ENCODE data around the gene OR12D3. TPM values are rescaled to one million over a fixed set of nuclear protein-coding genes. Genes with fewer than 3 reads are reported as not detected.

OR12D3 gene
- total and polyA plus RNA-seq, 2 donors (not counting 1 experiment from before 2014, with no cell fraction given): not detected

- H3K9ac ChIP-seq (ENCODE audit: low read length): no peak overlapping the region
- Mint-ChIP-seq H3K9me3 (ENCODE audit: insufficient read depth) (no peaks in the 10 kb centered on the region), H3K27ac (no peak overlapping the region), H3K27me3 (peaks cover 28% of the 10 kb centered on the region), H3K4me3 (no peak overlapping the region), H3K4me1 (no peaks in the 10 kb centered on the region)
- H3K4me2 ChIP-seq (replicated peaks; ENCODE audit: low read depth, low read length, poor library complexity, severe bottlenecking): no peak overlapping the region
- no peaks in the 10 kb centered on the region for H3K36me3 ChIP-seq (replicated peaks in 1 of 2; ENCODE audit: control extremely low read depth in 1 of 2, control insufficient read depth in 1 of 2, extremely low read depth in 1 of 2, insufficient read depth in 2 of 2, low read length in 1 of 2)
- H3K9me3 ChIP-seq (ENCODE audit: control extremely low read depth in 1 of 3, control insufficient read depth in 2 of 3, insufficient read depth in 1 of 3, low read length in 2 of 3): peaks cover 0 to 7% (median 0%) of the 10 kb centered on the region in 3 donors
- peaks cover 0 to 3% (median 0%) of the 10 kb centered on the region in 4 experiments for H3K27me3 ChIP-seq (replicated peaks in 1 of 4; ENCODE audit: control extremely low read depth in 1 of 4, control insufficient read depth in 3 of 4, insufficient read depth in 4 of 4, low read length in 3 of 4)
- H3K4me3 ChIP-seq (ENCODE audit: control extremely low read depth in 1 of 5, extremely low read depth in 1 of 5, insufficient read depth in 1 of 5, low read depth in 2 of 5, low read length in 4 of 5): no peak overlapping the region
- ATAC-seq (ENCODE audit: low read depth) (no peak), DNase-seq (no peak)
- no peaks in the 10 kb centered on the region for H3K4me1 ChIP-seq (ENCODE audit: control insufficient read depth in 2 of 2, insufficient read depth in 2 of 2, low read length in 2 of 2)
- intact Hi-C loops (cut with micrococcal nuclease): no loop called here
- POLR2A ChIA-PET: no interaction called here
- H2AFZ ChIP-seq (ENCODE audit: insufficient read depth, low read depth, low read length, poor library complexity, severe bottlenecking): no peak overlapping the region
- 43% methylated on average over 1 of the region's 4 CpGs for WGBS (ENCODE audit: insufficient coverage)
- H4K20me1 ChIP-seq (ENCODE audit: control insufficient read depth, insufficient read depth, low read length, poor library complexity, severe bottlenecking): no peaks in the 10 kb centered on the region
- no peaks in the 10 kb centered on the region for H3K79me2 ChIP-seq (ENCODE audit: control insufficient read depth, insufficient read depth, low read length)
- no peak for TF ChIP-seq CTCF (IDR thresholded peaks at IDR 0.05)
- TF ChIP-seq EZH2 (IDR thresholded peaks at IDR 0.05; ENCODE audit: borderline replicate concordance, insufficient read depth, low read depth, low read length, poor library complexity, severe bottlenecking): no peak
- H3K27ac ChIP-seq (ENCODE audit: low read length in 2 of 2): no peak overlapping the region
- CTCF ChIA-PET: no interaction called here
Measured at GRCh38 chr6:29388533-29388932, 13.4 kb upstream of the OR12D3 start.

DNA sequence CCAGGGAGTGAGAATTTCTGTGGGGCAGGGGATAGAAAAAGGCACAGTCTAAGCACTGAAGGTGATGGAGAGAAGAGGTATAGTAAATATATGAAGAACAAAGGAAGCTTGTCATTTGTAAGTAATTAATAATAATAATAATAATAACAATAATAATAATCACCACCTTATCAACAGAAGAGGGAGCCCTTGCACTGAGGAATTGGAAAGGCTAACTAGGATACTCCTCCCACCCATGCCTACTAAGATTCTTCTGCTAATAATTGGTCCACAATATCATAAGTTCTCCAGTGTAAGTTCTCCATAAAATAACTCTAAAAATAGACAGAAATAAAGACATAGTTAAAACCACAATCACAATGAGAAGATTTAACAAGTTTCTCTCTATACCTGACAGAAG is 912 bp upstream of the OR12D3 start:
- Histone ChIP-seq H3K9ac (ENCODE audit: low read length) (no peak overlapping the region), H4K20me1 (ENCODE audit: control insufficient read depth, insufficient read depth, low read length, poor library complexity, severe bottlenecking) (no peaks in the 10 kb centered on the region), H3K4me1 (ENCODE audit: control insufficient read depth in 2 of 2, insufficient read depth in 2 of 2, low read length in 2 of 2) (no peaks in the 10 kb centered on the region), H3K36me3 (replicated peaks in 1 of 2; ENCODE audit: control extremely low read depth in 1 of 2, control insufficient read depth in 1 of 2, extremely low read depth in 1 of 2, insufficient read depth in 2 of 2, low read length in 1 of 2) (no peaks in the 10 kb centered on the region), H3K27me3 (replicated peaks in 1 of 4; ENCODE audit: control extremely low read depth in 1 of 4, control insufficient read depth in 3 of 4, insufficient read depth in 4 of 4, low read length in 3 of 4) (peaks cover 0 to 2% (median 0%) of the 10 kb centered on the region in 4 experiments), H2AFZ (ENCODE audit: insufficient read depth, low read depth, low read length, poor library complexity, severe bottlenecking) (no peak overlapping the region), H3K4me3 (ENCODE audit: control extremely low read depth in 1 of 5, extremely low read depth in 1 of 5, insufficient read depth in 1 of 5, low read depth in 2 of 5, low read length in 4 of 5) (no peak overlapping the region), H3K9me3 (ENCODE audit: control extremely low read depth in 1 of 3, control insufficient read depth in 2 of 3, insufficient read depth in 1 of 3, low read length in 2 of 3) (no peaks in the 10 kb centered on the region), H3K27ac (ENCODE audit: low read length in 2 of 2) (no peak overlapping the region), H3K4me2 (replicated peaks; ENCODE audit: low read depth, low read length, poor library complexity, severe bottlenecking) (no peak overlapping the region), H3K79me2 (ENCODE audit: control insufficient read depth, insufficient read depth, low read length) (no peaks in the 10 kb centered on the region)
- POLR2A ChIA-PET: no interaction called here
- peaks cover 17% of the 10 kb centered on the region for H3K27me3 Mint-ChIP-seq
- DNase-seq (no peak), ATAC-seq (ENCODE audit: low read depth) (no peak)
- no peaks in the 10 kb centered on the region for H3K9me3 Mint-ChIP-seq (ENCODE audit: insufficient read depth)
- H3K27ac Mint-ChIP-seq: no peak overlapping the region
- CTCF ChIA-PET: no interaction called here
- TF ChIP-seq CTCF (IDR thresholded peaks at IDR 0.05) (no peak), EZH2 (IDR thresholded peaks at IDR 0.05; ENCODE audit: borderline replicate concordance, insufficient read depth, low read depth, low read length, poor library complexity, severe bottlenecking) (no peak)
- H3K4me3 Mint-ChIP-seq: no peak overlapping the region
- intact Hi-C loops (cut with micrococcal nuclease): no loop called here
- no peaks in the 10 kb centered on the region for H3K4me1 Mint-ChIP-seq

Data from B cell (primary cell).